Measurements from ENCODE around the gene P2RY2.

- no peak for TF ChIP-seq POLR2A (IDR thresholded peaks at IDR 0.05; ENCODE audit: low read length)
- TF ChIP-seq GATA1 (IDR thresholded peaks at IDR 0.05; ENCODE audit: low read depth, low read length): no peak
Observed at GRCh38 chr11:73233211-73233610, 15.1 kb downstream of the P2RY2 start.

All from erythroblast (primary cell).